OCI-LY1 (cell line): ENCODE data around the gene MESP1.

Source experiments
- EZH2 ChIP-seq: fragments of 200-600 bp; sonication (generic), shearing (Covaris generic); IDR thresholded peaks from 2 replicates; pipeline ENCODE4 v1.8.0; 2017; ENCODE audit warnings: borderline replicate concordance, mixed run types, mild to moderate bottlenecking, antibody characterized with exemption, low read length, moderate library complexity, mixed read lengths
- TF ChIP-seq, protein P1 (sequence below): fragments of 200-600 bp; sonication (generic), shearing (Covaris generic); IDR thresholded peaks from 2 replicates; pipeline ENCODE4 v1.5.1; 2017; ENCODE audit warnings: mild to moderate bottlenecking, antibody characterized with exemption, low read length, moderate library complexity, mixed read lengths

- TF ChIP-seq, protein P1, sequence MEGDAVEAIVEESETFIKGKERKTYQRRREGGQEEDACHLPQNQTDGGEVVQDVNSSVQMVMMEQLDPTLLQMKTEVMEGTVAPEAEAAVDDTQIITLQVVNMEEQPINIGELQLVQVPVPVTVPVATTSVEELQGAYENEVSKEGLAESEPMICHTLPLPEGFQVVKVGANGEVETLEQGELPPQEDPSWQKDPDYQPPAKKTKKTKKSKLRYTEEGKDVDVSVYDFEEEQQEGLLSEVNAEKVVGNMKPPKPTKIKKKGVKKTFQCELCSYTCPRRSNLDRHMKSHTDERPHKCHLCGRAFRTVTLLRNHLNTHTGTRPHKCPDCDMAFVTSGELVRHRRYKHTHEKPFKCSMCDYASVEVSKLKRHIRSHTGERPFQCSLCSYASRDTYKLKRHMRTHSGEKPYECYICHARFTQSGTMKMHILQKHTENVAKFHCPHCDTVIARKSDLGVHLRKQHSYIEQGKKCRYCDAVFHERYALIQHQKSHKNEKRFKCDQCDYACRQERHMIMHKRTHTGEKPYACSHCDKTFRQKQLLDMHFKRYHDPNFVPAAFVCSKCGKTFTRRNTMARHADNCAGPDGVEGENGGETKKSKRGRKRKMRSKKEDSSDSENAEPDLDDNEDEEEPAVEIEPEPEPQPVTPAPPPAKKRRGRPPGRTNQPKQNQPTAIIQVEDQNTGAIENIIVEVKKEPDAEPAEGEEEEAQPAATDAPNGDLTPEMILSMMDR = no peak
- TF ChIP-seq EZH2 = no peak
These were observed 3.1 kb downstream of the MESP1 start for GRCh38 chr15:89747708-89748682.
